Activated CD4-positive, alpha-beta T cell treated with anti-CD3 and anti-CD28 coated beads for 24 hours (primary cell): ENCODE measurements around the gene IQGAP2.
"Not testable (repeated sequence)": the region's sequence is repeated elsewhere in the genome, so short reads cannot be mapped to it uniquely, and the experiment has no call there.

Experiments
- DNase-seq, 2 donors: peaks; one replicate each; pipeline ENCODE4 v3.0.0-alpha.2; 2020; ENCODE audit warnings: low read depth in 2 of 2

The IQGAP2 gene

GRCh38 chr5:76415855-76416254, 12.8 kb downstream of the IQGAP2 start:
- no peak for DNase-seq

GRCh38 chr5:76419597-76420298, 16.7 kb downstream of the IQGAP2 start:
- DNase-seq = no peak

- DNase-seq = no peak
Observed at GRCh38 chr5:76422227-76422626, 19.1 kb downstream of the IQGAP2 start.

- no peak for DNase-seq
Observed at GRCh38 chr5:76422742-76423141, 19.7 kb downstream of the IQGAP2 start.

- DNase-seq = no peak
Observed at GRCh38 chr5:76425146-76425545, 22.1 kb downstream of the IQGAP2 start.

- no peak for DNase-seq
Observed at GRCh38 chr5:76425928-76426804, 23.1 kb downstream of the IQGAP2 start.

- no peak for DNase-seq
Observed at GRCh38 chr5:76427206-76428140, 24.4 kb downstream of the IQGAP2 start.

- DNase-seq = not testable (repeated sequence)
Observed at GRCh38 chr5:76428550-76428949, 25.5 kb downstream of the IQGAP2 start.

GRCh38 chr5:76433261-76433660, 30.2 kb downstream of the IQGAP2 start:
- no peak for DNase-seq

- not testable (repeated sequence) for DNase-seq
Observed at GRCh38 chr5:76437507-76437906, 34.4 kb downstream of the IQGAP2 start.

GRCh38 chr5:76438025-76438424, 34.9 kb downstream of the IQGAP2 start:
- no peak for DNase-seq

- DNase-seq = no peak
Observed at GRCh38 chr5:76439201-76439600, 36.1 kb downstream of the IQGAP2 start.

GRCh38 chr5:76439929-76440328, 36.8 kb downstream of the IQGAP2 start:
- DNase-seq = no peak

- DNase-seq = no peak
Observed at GRCh38 chr5:76441101-76441500, 38.0 kb downstream of the IQGAP2 start.

- DNase-seq = no peak
Observed at GRCh38 chr5:76441890-76442673, 39.0 kb downstream of the IQGAP2 start.

GRCh38 chr5:76443066-76443800, 40.1 kb downstream of the IQGAP2 start:
- no peak for DNase-seq

GRCh38 chr5:76445063-76445462, 42.0 kb downstream of the IQGAP2 start:
- DNase-seq = no peak

- DNase-seq = no peak
Observed at GRCh38 chr5:76445830-76446229, 42.7 kb downstream of the IQGAP2 start.

- no peak for DNase-seq
Observed at GRCh38 chr5:76446776-76447175, 43.7 kb downstream of the IQGAP2 start.

- no peak for DNase-seq
Observed at GRCh38 chr5:76449606-76450005, 46.5 kb downstream of the IQGAP2 start.
